Measurements from ENCODE around the gene ATP2C2. TPM values are rescaled to one million over a fixed set of nuclear protein-coding genes. Genes with fewer than 3 reads are reported as not detected.

Gene ATP2C2
- total and polyA plus RNA-seq, 9 of the 15 experiments (the other 6 are each of a cell fraction or from before 2014, with no cell fraction given), result 0.75 TPM; not detected in 8

GRCh38 chr16:84485255-84486010, 117.1 kb downstream of the ATP2C2 start:
- peaks cover 7% of the 10 kb centered on the region; the same call in 1 of the 2 replicates for H4K20me1 ChIP-seq (replicated peaks; ENCODE audit: control insufficient read depth, insufficient read depth, low read length)
- H3K79me2 ChIP-seq (ENCODE audit: control insufficient read depth, insufficient read depth, low read length), result no peaks in the 10 kb centered on the region
- H3K4me3 ChIP-seq, result no peak overlapping the region
- no TSS peak for BruUV-seq (replicated peaks)
- DNase-seq (ENCODE audit: extremely low read depth in 1 of 4, low spot score in 3 of 4), result no peak
- FAIRE-seq, result no peak
- in situ Hi-C loops (cut with MboI) (loop anchor here (5.0 to 10.0 kb wide), 2 partner anchors 421 to 528 kb away; no protein-coding TSS in a partner anchor), intact Hi-C loops (cut with micrococcal nuclease) (loop anchor here (10.0 kb wide), 1 partner anchor 401 kb away; no protein-coding TSS in a partner anchor)
- H3K9me1 ChIP-seq (ENCODE audit: control insufficient read depth, insufficient read depth, low read length), result no peaks in the 10 kb centered on the region
- 62% methylated on average over 16 of the region's 16 CpGs for WGBS (ENCODE audit: insufficient coverage, low coverage, missing lambda C conversion rate)
- H3K27ac ChIP-seq (ENCODE audit: extremely low read depth, low read depth, low read length), result no peak overlapping the region
- POLR2A ChIA-PET, result no interaction called here
- no peak for TF ChIP-seq SAFB (IDR thresholded peaks at IDR 0.05; ENCODE audit: borderline replicate concordance, low read depth, low read length)
- peak; percentile 14 for TF ChIP-seq DACH1 (IDR thresholded peaks at IDR 0.05; ENCODE audit: partially characterized antibody)
- TF ChIP-seq CBX1 (IDR thresholded peaks at IDR 0.05; ENCODE audit: low read depth), result no peak
- H3K27me3 ChIP-seq (ENCODE audit: control insufficient read depth in 2 of 2, insufficient read depth in 2 of 2, low read length in 2 of 2), result no peaks in the 10 kb centered on the region
- no peak for ATAC-seq
- no peaks in the 10 kb centered on the region for H3K9me3 ChIP-seq (replicated peaks; ENCODE audit: control insufficient read depth, insufficient read depth, low read depth, low read length)
- H3K4me2 ChIP-seq (ENCODE audit: insufficient read depth, low read length), result no peak overlapping the region
- H3K36me3 ChIP-seq (ENCODE audit: control insufficient read depth, insufficient read depth, low read length), result no peaks in the 10 kb centered on the region
- CTCF ChIA-PET (ENCODE audit: low intra/inter-chr PET ratio), result interaction anchor here (0.6 to 1.7 kb wide), 8 partner anchors 137 to 559 kb away, joined by 3 to 15 read pairs (median 4); partner anchors contain the start of gene NECAB2
- H3K4me1 ChIP-seq (replicated peaks in 1 of 2; ENCODE audit: control insufficient read depth in 2 of 2, insufficient read depth in 2 of 2, low read length in 2 of 2), result peaks cover 0 to 16% of the 10 kb centered on the region in 2 experiments; a peak in 2 of 5 replicates
- H3K9ac ChIP-seq (ENCODE audit: insufficient read depth in 1 of 2, low read depth in 2 of 2, low read length in 2 of 2), result no peak overlapping the region
- no peak overlapping the region for H2AFZ ChIP-seq (ENCODE audit: low read depth, low read length)

GRCh38 chr16:84486126-84486525, 117.8 kb downstream of the ATP2C2 start:
- no peak overlapping the region for H2AFZ ChIP-seq (ENCODE audit: low read depth, low read length)
- H3K27ac ChIP-seq (ENCODE audit: extremely low read depth, low read depth, low read length), result no peak overlapping the region
- H4K20me1 ChIP-seq (replicated peaks; ENCODE audit: control insufficient read depth, insufficient read depth, low read length), result peaks cover 7% of the 10 kb centered on the region; the same call in 1 of the 2 replicates
- H3K9me1 ChIP-seq (ENCODE audit: control insufficient read depth, insufficient read depth, low read length), result no peaks in the 10 kb centered on the region
- H3K4me2 ChIP-seq (ENCODE audit: insufficient read depth, low read length), result no peak overlapping the region
- no peak for DNase-seq (ENCODE audit: extremely low read depth in 1 of 4, low spot score in 3 of 4)
- in situ Hi-C loops (cut with MboI), result loop anchor here (5.0 to 10.0 kb wide), 2 partner anchors 421 to 529 kb away; no protein-coding TSS in a partner anchor
- intact Hi-C loops (cut with micrococcal nuclease), result loop anchor here (10.0 kb wide), 1 partner anchor 401 kb away; no protein-coding TSS in a partner anchor
- H3K4me1 ChIP-seq (replicated peaks in 1 of 2; ENCODE audit: control insufficient read depth in 2 of 2, insufficient read depth in 2 of 2, low read length in 2 of 2), result peaks cover 0 to 12% of the 10 kb centered on the region in 2 experiments; a peak in 2 of 5 replicates
- H3K36me3 ChIP-seq (ENCODE audit: control insufficient read depth, insufficient read depth, low read length), result no peaks in the 10 kb centered on the region
- no peaks in the 10 kb centered on the region for H3K9me3 ChIP-seq (replicated peaks; ENCODE audit: control insufficient read depth, insufficient read depth, low read depth, low read length)
- no peaks in the 10 kb centered on the region for H3K79me2 ChIP-seq (ENCODE audit: control insufficient read depth, insufficient read depth, low read length)
- WGBS (ENCODE audit: insufficient coverage, low coverage, missing lambda C conversion rate), result 50% methylated on average over 14 of the region's 14 CpGs
- ChIA-PET CTCF (ENCODE audit: low intra/inter-chr PET ratio) (no interaction called here), POLR2A (interaction anchor here (1.4 kb wide), 1 partner anchor 8 kb away, joined by 3 read pairs; no protein-coding TSS in a partner anchor)
- no peak overlapping the region for H3K9ac ChIP-seq (ENCODE audit: insufficient read depth in 1 of 2, low read depth in 2 of 2, low read length in 2 of 2)
- BruUV-seq (replicated peaks), result no TSS peak
- no peak for FAIRE-seq
- ATAC-seq, result no peak
- H3K4me3 ChIP-seq, result no peak overlapping the region
- no peaks in the 10 kb centered on the region for H3K27me3 ChIP-seq (ENCODE audit: control insufficient read depth in 2 of 2, insufficient read depth in 2 of 2, low read length in 2 of 2)
- TF ChIP-seq ELK1 (CRISPR knock-in tag; IDR thresholded peaks at IDR 0.05) (no peak), ZNF75A (CRISPR knock-in tag; IDR thresholded peaks at IDR 0.05) (no peak), ZNF695 (CRISPR knock-in tag; IDR thresholded peaks at IDR 0.05) (no peak), CBX8 (IDR thresholded peaks at IDR 0.05; ENCODE audit: borderline replicate concordance, extremely low read depth, low read depth, low read length, poor library complexity, severe bottlenecking) (no peak), PKNOX1 (IDR thresholded peaks at IDR 0.05) (no peak), TGIF2 (CRISPR knock-in tag; IDR thresholded peaks at IDR 0.05) (no peak)
- TF ChIP-seq, protein P1, sequence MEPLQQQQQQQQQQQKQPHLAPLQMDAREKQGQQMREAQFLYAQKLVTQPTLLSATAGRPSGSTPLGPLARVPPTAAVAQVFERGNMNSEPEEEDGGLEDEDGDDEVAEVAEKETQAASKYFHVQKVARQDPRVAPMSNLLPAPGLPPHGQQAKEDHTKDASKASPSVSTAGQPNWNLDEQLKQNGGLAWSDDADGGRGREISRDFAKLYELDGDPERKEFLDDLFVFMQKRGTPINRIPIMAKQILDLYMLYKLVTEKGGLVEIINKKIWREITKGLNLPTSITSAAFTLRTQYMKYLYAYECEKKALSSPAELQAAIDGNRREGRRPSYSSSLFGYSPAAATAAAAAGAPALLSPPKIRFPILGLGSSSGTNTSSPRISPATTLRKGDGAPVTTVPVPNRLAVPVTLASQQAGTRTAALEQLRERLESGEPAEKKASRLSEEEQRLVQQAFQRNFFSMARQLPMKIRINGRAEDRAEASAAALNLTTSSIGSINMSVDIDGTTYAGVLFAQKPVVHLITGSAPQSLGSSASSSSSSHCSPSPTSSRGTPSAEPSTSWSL (CRISPR knock-in tag; IDR thresholded peaks at IDR 0.05; ENCODE audit: borderline replicate concordance), result no peak

All from K562 (cell line).